SK-MEL-5 (cell line): ENCODE measurements around the gene TPGS1. TPM values are rescaled to one million over a fixed set of nuclear protein-coding genes. Genes with fewer than 3 reads are reported as not detected.

Source experiments
- DNase-seq: peaks from one replicate; pipeline ENCODE4 v3.0.0-alpha.2; 2016; ENCODE audit warnings: low read depth, low spot score
- in situ Hi-C: cut with HindIII; loops from 2 replicates; pipeline ENCODE4 v1.10.0; 2016; ENCODE audit warnings: low sequenced_read_pairs, high pct_unique_total_duplicates, low pct_unique_long_range_greater_than_20kb
- total RNA-seq: library from RNA; depleted of rRNA; stranded (reverse); fragments of >200 nt; shearing (Covaris generic); gene quantifications from 2 replicates; pipeline ENCODE4 v1.2.3, GENCODE V29; 2014; rRNA removed

The TPGS1 gene
- total RNA-seq, 1 experiment from 2014 or later, result 26.4 TPM

DNA sequence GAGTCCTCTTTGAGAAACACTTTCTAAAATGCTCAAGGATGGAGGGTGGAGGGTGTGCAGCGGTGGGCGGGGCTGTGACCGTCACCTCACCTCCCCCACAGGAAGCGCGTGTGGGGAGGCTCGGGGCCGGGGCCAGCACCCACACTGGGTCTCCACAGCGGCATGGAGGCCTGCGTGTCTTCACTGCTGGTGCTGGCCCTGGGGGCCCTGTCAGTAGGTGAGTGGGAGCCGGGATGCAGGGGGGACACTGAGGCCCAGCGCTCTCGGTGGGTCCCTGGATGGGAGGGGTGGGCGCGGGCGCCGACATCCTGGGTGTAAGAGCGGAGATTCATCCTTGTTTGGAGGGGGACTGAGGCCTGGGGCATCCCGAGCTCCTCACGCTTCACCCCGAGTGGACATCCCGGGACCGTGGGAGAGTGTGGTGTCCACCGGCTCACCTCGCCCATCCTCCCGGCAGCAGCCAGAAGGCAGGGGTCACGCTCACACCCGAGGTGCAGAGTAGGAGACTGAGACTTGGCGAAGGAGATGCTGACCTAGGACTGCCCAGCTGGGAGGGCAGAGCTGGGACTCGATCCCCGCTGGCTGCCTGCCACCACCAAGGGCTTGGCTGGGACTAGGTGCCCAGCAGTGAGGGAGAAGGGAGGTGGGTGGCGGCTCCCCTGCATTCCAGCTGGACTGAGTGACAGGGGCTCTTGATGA, 36.8 kb downstream of the TPGS1 start, which contains the start of gene GZMM:
GZMM (plus strand) TSS at position 144 of the 699 bp plus-strand sequence; CDS start at position 163, 19 bp downstream.
- in situ Hi-C loops, result no loop called here
- no peak for DNase-seq

DNA sequence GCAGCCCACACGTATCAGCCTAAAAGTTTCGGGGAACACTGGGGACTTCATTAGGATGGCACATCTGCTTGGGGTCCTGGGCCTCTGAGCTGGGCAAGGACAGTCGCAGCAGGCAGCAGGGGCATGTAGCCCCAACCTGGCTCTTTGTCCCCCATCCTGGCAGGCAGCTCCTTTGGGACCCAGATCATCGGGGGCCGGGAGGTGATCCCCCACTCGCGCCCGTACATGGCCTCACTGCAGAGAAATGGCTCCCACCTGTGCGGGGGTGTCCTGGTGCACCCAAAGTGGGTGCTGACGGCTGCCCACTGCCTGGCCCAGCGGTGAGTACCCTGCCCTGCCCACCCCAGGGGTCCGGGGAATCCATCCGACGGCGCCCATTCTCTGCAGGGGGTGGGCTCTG, 39.8 kb downstream of the TPGS1 start:
- DNase-seq, result no peak
- in situ Hi-C loops, result no loop called here

DNA sequence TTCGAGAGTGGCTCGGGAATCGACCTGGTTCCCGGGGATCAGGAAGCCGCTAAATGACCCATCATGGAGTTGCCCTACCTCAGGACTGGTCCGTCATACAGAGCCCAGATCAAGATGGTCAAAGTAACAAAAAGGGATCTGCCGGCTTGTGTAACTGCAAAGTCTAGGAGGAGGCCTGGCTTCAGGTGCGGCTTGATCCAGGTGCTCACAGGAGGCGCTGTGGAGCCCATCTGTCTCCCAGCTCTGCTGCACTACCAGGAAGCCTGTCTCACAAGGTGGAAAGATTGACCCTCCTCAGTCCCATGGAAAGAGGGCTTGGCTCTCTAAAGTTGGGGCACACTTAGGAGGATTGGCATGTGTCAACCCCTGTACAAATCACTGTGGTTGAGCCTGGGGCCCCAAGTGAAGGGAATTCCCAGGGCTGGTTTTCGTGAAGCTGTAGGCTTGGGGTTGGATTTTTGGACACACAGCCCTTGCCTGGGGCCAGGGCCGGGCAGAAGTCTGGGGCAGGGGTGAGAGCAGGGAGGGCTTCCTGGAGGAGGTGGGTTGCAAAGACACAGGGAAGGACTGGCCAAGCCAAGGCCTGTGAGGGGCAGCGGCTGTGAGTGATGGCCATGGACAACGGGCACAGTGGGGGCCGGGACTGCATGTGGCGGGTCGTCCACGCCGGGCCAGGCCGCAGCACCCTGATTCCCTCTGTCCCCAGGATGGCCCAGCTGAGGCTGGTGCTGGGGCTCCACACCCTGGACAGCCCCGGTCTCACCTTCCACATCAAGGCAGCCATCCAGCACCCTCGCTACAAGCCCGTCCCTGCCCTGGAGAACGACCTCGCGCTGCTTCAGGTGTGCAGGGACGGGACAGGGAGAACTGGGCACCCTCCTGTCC, 40.8 kb downstream of the TPGS1 start:
- no peak for DNase-seq
- in situ Hi-C loops, result no loop called here

DNA sequence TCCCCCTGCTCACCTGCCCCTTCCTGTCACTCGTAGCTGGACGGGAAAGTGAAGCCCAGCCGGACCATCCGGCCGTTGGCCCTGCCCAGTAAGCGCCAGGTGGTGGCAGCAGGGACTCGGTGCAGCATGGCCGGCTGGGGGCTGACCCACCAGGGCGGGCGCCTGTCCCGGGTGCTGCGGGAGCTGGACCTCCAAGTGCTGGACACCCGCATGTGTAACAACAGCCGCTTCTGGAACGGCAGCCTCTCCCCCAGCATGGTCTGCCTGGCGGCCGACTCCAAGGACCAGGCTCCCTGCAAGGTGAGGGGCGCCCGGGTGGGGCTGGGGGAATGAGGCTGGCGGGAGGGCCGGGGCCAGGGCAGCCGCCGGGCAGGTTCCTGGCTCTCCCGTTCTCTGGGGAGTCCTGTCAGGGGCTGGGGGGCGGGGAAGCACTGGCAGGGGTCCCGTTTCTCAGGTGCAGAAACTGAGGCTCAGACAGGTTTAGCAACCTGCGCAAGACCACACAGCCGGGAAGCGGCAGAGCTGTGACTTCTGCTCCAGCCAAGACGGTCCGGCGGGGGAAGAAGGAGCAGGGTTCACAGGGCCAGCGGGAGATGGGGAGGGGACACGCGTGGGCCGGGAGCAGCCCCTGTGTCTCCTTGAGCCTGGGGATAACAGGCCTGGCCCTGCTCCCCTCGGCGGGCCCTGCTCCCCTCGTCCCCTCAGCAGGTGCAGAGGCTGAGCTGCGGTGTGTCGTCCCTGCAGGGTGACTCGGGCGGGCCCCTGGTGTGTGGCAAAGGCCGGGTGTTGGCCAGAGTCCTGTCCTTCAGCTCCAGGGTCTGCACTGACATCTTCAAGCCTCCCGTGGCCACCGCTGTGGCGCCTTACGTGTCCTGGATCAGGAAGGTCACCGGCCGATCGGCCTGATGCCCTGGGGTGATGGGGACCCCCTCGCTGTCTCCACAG, 41.9 kb downstream of the TPGS1 start:
- in situ Hi-C loops, result no loop called here
- no peak for DNase-seq

DNA sequence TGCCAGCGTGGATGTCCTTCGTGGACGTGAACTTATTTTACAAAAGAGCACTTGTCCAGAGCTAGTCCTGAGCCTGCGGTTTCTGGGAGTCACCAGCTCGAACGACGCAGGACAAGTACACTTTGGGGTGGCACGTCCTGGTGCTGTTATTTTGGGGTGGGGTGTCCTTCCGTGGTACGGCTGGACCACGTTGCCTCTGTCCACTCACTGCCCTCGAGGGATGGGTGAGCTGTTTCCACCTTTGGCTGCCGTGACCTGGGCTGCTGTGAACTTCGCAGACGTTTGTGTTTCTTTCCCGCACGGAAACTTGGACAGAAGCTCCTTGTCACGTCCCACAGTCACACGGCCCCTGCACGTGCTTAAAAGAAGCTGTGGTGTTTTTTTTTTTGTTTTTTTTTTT, 47.5 kb downstream of the TPGS1 start:
- in situ Hi-C loops, result no loop called here
- DNase-seq, result no peak

DNA sequence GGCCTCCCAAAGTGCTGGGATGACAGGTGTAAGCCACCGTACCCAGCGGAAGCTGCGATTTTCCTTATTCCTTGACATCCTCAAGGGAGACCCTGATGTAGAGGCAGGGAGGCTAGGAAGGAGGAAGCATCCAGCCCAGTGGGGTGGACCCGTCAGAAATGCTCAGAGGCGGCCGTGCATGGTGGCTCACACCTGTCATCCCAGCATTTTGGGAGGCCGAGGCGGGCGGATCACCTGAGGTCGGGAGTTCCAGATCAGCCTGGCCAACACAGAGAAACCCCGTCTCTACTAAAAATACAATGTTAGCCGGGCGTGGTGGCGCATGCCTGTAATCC, 48.1 kb downstream of the TPGS1 start:
- in situ Hi-C loops, result no loop called here
- no peak for DNase-seq

DNA sequence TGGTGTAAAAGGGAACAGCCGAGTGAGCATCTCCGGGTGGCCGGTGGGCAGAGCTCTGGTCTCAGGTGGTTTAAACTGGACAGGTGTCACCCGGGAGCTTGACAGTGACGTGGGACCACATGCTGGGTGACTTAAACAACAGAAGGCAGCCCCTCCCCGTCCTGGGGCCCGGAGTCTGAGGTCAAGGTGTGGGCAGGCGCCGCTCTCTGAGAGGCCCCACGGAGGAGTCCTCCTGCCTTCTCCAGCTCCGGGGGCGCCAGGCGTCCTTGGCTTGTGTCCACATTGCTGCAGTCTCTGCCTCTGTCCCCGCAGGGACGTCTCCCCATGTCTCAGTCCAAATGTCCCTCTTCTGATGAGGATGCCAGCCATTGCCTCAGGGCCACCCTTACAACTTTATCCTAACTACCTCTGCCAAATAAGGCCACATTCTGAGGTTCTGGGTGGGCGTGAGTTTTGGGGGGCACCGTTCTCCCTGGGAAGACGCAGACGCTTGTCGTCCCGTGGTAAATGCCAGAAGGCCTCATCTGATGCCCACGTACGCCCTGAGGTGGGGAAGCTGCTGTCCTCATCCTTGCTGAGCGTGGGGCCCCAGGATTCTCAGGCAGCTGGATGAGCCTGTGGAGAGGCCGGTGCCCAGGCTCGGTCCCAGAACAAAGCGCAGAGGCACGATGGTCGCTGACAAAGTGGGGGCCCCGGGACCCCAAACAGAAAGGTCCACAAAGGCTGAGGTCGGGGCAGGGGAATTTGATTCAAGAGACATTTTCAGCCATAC, 49.5 kb downstream of the TPGS1 start:
- in situ Hi-C loops, result no loop called here
- DNase-seq, result no peak

DNA sequence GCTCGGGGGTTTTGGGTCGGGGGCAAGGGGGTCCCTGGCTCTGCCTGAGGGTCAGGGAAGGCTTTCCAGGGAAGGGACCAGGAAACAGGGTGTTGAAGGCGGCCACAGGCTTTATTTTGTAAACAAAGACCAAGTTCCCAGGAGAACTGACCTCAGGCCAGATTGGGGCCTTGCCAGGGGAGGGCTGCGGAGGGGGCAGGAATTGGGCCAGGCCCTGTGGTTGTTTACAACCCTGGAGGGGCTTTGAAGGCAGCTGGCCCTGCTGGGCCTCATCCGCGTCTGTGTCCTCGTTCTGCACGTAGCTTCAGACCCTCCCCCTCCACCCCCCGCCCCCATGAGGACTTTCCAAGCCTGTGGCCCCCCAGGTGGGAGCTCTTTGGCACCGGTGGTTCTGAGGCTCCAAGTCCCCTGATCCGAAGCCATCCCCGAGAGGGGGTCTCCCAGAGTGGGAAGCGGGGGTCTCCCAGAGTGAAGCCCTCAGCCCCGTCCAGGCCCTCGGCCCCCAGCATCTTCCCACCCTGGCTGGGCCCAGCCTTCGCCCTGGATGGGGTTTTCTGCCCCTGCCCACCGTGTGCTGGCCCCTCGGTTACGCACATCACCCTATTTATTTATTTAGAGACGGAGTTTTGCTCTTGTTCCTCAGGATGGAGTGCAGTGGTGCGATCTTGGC, 51.6 kb downstream of the TPGS1 start:
- DNase-seq, result no peak
- in situ Hi-C loops, result no loop called here

DNA sequence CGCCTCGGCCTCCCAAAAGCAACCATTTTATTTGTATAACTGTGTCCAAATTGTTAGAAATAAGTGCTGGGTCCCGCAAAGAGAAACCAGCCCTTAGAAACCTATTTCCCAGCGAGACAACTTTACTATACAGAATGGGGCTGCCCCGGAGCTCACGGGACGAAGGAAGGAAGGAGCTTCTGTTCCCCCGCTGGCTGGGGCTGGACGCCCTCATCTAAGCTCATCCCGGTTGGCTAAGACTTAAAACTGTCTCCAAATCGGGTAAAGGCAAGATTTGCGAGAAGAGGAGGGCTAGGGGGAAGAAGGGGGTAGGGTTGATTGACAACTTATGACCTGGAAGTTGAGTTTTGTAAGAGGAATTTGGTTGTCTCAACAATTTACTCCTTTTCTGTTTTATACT, 52.8 kb downstream of the TPGS1 start:
- in situ Hi-C loops, result no loop called here
- no peak for DNase-seq

DNA sequence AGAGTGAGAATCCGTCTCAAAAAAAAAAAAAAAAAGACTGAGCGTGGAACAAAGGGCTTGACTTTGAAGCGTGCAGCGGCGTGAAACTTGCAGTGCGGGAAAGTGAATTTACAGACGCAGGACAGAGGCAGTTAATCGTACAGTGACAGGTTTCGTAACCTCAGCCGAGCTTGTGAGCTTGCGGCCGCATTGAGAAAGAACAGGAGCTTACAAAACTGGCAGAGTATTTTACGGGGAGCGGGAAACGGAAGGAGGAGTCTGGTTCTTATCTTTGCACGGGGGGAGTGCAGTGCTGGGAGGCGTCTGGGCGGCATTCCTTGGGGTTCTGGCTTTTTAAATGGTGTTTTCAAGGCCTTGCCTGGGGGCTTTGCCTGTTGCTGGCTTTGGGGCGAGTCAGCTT, 59.1 kb downstream of the TPGS1 start:
- in situ Hi-C loops, result no loop called here
- no peak for DNase-seq

DNA sequence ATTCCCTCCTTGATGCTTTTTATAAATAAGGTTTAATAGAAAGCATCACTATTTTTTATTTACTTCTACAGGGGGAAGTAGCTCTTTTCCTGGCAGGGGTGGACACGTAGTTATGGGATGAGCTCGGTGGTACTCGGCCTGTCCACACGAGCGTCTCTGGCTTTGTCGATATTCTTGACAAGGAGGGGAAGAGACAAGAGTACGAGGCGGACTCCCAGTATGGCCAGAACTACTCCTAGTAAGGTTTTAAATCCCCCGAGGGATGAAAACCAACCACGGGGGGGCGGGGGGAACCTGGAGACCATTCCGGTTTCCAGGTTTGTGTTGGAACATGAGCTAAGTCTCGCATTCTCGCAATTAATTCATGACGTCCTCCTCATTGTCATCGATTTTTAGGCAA, 59.5 kb downstream of the TPGS1 start:
- no peak for DNase-seq
- in situ Hi-C loops, result no loop called here

DNA sequence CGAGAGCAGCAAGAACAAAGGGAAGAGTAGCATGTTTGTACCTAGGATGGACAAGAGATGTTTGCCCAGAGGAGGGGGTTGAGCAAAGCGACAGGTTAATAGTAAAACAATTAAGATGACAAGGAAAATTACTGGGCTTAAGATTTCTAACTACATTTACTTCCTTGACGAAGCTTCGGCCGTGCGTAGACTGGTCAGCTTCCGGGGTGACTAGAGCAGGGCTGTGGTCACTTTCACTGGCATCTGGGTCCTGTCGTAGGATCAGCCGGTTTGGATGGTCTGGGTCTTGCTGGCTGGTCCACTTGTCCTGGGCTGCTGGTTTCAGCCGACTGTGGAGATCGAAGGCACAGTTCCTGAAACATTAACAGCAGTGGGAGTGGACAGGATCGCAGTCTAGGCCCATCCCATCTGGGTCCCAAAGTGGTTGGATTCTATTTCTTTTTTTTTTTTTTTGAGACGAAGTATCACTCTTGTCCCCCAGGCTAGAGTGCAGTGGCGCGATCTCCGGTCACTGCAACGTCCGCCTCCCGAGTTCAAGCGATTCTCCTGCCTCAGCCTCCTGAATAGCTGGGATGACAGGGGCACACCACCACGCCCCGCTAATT, 60.1 kb downstream of the TPGS1 start:
- DNase-seq, result no peak
- in situ Hi-C loops, result no loop called here

Other genes starting within 250 kb of the TPGS1 start
- 9.4 TPM in 2 replicates for gene PLPP2, start 216.1 kb upstream of the TPGS1 start, total RNA-seq
- 8.2 and 8.4 TPM in 2 replicates for gene MIER2, start 162.7 kb upstream of the TPGS1 start, total RNA-seq
- gene C2CD4C, start 98.3 kb upstream of the TPGS1 start, total RNA-seq, result 0.80 and 1.1 TPM in 2 replicates
- 6.7 and 7.0 TPM in 2 replicates for gene SHC2, start 46.5 kb upstream of the TPGS1 start, total RNA-seq
- not detected in 2 replicates for gene MADCAM1, start 11.0 kb upstream of the TPGS1 start, total RNA-seq
- gene CDC34, start 24.3 kb downstream of the TPGS1 start, total RNA-seq, result 51.0 and 52.7 TPM in 2 replicates
- gene GZMM, start 36.6 kb downstream of the TPGS1 start, total RNA-seq, result 0.21 and 1.1 TPM in 2 replicates
- gene BSG, start 65.1 kb downstream of the TPGS1 start, total RNA-seq, result 399 and 435 TPM in 2 replicates
- 1.1 and 1.2 TPM in 2 replicates for gene HCN2, start 82.4 kb downstream of the TPGS1 start, total RNA-seq
- gene POLRMT, start 126.0 kb downstream of the TPGS1 start, total RNA-seq, result 29.0 and 37.3 TPM in 2 replicates
- 0.24 TPM in 1 of 2 replicates, not detected in the other for gene FGF22, start 132.4 kb downstream of the TPGS1 start, total RNA-seq
- gene RNF126, start 155.7 kb downstream of the TPGS1 start, total RNA-seq, result 29.6 and 30.0 TPM in 2 replicates
- 6.4 and 7.8 TPM in 2 replicates for gene FSTL3, start 168.9 kb downstream of the TPGS1 start, total RNA-seq
- not detected in 2 replicates for gene PRSS57, start 188.0 kb downstream of the TPGS1 start, total RNA-seq
- 4.0 and 4.3 TPM in 2 replicates for gene PALM, start 201.4 kb downstream of the TPGS1 start, total RNA-seq
- not detected in 2 replicates for gene MISP, start 243.6 kb downstream of the TPGS1 start, total RNA-seq